ENCODE results near the gene PTPRU.

PTPRU gene

GRCh38 chr1:29343476-29343875 is 107.2 kb downstream of the PTPRU start:
- no peak for DNase-seq

GRCh38 chr1:29343908-29344307 is 107.6 kb downstream of the PTPRU start:
- no peak for DNase-seq

- no peak for DNase-seq
Observed at GRCh38 chr1:29344336-29344735, 108.0 kb downstream of the PTPRU start.

DNA sequence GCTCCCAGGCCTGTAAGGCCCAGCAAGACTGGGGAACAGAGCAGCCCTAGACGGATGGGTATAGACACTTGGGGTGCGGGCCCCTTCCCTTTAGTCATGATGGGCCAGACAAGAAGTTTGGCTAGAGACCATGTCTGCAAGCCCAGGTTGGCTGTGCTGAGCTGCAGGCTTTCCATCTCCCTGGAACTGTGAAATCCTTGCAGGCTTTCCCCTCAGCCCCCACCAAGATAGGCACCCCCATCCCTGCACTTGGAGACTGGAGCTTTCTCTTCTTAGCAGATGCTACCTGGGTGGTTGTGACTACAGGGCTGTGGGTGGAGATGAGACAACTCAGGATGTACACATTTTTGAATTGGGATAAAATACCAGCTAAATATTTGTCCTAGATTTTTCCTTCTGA is 110.3 kb downstream of the PTPRU start:
- no peak for DNase-seq

- DNase-seq: no peak
Observed at GRCh38 chr1:29349871-29350491, 113.7 kb downstream of the PTPRU start.

DNA sequence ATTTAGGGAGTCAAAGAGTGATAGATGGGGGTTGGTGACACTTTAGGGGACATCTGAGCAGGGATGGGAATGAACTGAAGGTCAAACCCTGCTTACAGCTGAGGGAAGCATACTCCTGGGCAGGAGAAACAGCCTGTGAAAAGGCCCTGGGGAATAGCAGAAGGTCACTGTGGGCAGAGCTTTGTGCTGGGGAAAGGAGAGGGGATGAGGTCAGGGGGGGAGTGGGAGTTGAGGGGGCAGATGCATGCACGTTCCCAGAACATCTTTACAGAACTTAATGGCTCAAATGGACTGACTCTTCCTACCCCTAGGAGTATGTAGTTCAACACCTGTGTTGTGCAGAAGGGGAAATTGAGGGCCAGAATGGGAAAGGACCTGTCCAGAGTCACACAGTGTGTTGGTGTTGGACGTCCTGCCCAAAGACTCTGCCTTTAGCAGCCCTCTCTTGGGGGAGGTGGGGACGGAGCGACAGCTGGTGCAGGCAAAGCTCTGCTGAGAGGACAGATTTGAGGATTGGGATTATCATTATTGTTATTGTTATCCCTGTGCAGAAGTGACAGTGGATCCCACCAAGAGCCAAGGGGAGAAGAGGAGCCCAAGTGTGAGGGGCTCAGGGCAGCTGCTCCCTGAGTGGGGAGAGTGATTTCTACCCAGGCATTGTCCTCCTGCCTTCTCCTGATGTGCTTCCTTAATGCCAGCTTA is 116.5 kb downstream of the PTPRU start:
- DNase-seq: no peak

DNA sequence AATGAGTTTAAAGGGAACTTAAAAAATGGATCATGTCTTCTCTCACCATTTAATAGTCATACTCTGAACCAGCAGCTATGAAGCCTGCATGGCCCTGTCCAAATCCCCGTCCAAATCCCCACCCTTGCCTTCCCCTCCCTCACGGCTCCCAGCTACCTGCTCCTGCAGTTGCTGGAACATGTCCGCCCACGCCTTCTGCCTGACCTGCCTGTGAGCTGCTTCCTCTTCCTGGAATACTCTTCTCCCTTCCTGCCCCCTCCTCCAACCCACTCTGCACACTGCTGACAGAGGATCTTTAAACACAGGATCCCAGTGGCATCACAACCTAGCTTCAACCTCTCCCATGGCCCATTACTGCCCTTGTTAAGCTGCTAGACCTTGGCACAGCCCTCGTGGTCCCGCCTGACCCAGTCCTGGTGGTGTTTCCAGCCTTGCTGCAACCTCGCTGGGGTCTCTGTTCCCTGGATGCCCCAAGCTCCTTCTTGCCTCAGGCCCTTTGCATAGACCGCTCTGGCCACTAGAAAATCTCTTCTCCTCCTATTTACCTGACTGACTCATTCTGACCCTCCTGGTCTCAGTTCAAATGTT is 118.3 kb downstream of the PTPRU start:
- no peak for DNase-seq

DNA sequence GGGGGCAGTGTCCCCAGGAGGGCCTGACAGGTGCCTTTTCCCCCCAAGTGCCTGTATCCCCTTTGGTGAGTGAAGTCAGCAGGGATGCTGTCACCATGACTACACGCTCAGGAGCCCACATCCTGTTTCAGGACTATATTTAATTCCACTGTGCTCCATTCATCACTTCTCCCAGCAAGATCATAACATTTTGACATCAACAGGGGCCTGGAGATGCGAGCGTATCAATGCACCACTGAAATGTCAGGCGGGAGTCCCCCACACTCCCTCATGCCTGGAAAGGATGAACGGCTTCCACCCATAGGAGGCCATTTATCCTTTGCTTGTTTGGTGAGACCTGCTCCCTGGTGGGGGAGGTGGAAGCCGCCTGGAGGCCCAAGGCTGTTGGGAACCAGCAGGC is 119.1 kb downstream of the PTPRU start:
- DNase-seq: no peak

DNA sequence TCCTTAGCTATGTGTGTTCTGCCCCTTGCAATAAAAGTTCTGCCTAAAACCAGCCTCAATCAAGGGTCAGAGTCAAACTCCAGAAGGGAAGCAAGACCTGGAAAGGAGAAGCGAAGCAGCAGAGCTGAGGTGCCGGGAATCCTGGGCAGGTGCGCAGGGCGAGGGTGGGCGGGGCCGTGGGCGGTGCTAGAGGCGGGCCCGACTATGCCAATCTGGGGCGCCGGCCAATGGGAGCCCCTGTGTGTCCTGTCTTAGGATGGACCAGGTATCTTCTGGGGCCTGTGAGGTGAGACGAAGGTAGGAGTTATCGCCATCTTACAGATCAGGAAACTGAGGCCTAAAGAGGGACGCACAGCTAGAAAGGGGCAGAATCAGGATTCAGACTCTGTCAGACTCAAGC is 120.3 kb downstream of the PTPRU start:
- no peak for DNase-seq

DNA sequence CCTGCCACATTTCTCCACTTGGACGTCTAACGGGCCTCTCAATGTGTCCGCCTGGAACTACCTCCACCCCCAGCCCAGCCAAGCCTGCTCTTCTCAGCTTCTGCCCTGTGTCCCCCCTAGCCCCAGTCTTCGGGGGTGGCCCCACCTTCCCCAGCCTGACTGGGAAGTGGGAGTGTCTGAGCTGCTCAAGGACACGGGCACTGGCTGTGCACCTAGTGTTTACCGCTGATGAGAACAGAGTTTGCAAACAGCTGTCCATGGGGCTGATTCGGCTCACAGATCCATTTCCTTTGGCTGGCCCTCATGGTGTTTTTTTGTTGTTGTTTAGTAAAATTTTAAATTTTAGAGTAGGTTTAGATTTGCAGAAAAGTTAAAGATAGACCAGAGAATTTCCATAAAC is 121.1 kb downstream of the PTPRU start:
- no peak for DNase-seq

DNA sequence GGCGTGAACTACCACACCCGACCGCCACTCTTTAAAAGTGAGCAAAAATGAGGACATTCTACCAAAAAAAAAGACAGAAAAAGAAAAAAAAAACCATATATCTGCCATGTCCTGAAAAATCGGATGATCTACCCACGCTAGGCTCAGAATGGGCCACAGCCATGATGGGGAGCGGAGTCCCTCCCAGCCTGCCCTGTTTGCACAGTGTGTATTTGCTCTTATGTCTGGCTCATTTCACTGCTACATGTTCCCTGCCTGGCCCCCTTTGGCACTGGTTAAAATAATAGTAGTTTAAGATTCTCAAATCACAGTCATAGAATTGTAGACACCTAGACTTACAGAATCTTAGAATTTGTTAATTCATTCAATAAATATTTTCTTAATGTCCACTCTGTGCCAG is 121.9 kb downstream of the PTPRU start:
- DNase-seq: no peak

- DNase-seq: no peak
Observed at GRCh38 chr1:29360768-29361167, 124.4 kb downstream of the PTPRU start.

DNA sequence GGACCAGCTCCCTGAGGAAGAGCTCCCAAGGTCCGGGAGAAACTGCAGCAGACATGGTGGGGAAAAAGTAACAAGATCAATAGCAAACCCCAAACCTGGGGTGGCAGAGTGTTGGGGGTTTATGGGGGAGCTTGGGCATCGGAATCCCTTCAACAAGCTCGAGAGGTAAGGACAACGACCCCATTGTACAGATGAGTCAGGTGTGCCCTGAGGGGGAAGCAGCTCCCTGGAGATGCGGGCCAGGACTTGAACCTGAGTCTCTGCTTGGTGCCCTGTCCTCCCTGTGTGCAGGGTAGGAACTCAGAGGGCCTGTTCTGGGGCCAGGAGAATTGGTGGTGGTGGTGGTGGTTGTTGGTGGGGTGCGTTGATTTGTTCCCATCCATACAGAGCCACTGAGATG is 125.4 kb downstream of the PTPRU start:
- no peak for DNase-seq

DNA sequence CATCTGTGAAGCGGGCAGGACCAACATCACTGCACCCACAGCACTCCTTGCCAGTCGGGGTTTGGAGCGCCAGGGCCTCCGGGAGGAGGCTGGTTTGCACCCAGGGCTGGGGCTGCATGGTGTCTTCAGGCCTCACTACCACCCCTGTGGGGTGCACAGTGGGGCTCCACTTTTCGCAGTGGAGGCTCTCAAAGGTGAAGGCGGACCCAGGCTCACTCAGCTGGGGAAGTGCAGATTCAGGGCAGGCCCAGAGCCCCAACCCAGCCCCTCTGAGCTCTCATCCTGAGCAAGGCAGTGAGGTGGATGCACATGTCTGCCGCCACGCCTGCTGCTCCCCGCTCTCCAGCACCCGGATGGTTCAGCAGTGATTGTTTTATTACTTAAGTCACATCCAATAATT is 125.8 kb downstream of the PTPRU start:
- no peak for DNase-seq

GRCh38 chr1:29362764-29363163 is 126.4 kb downstream of the PTPRU start:
- no peak for DNase-seq

GRCh38 chr1:29363536-29363935 is 127.2 kb downstream of the PTPRU start:
- no peak for DNase-seq

DNA sequence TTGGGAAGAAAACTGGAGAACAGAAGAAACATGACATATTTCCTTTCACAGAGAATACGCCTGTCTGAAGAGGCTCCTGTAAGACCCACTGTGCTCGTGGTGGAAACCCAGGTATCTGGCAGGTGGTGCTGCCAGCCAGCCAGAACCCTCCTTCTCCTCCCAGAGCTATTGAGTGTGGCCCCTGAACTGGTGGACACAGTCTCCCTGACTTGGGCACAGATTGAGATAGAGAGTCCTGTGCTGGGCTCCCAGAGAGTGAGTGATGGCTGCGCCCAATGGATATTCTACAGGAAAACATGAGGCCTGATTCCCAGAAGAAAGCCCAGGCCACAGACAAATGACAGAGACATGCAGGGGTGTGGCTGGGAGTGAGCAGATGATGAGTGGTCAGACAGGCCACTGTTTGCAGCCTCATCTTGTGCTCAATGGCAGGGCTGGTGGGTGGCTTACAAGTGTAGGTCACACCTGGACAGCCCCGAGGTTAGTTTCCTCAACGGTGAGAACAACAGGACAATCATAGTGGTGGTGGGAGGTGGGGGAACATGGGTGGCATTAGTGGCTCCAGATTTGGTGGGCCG is 127.9 kb downstream of the PTPRU start:
- DNase-seq: no peak

GRCh38 chr1:29365906-29366670 is 129.8 kb downstream of the PTPRU start:
- DNase-seq: no peak

DNA sequence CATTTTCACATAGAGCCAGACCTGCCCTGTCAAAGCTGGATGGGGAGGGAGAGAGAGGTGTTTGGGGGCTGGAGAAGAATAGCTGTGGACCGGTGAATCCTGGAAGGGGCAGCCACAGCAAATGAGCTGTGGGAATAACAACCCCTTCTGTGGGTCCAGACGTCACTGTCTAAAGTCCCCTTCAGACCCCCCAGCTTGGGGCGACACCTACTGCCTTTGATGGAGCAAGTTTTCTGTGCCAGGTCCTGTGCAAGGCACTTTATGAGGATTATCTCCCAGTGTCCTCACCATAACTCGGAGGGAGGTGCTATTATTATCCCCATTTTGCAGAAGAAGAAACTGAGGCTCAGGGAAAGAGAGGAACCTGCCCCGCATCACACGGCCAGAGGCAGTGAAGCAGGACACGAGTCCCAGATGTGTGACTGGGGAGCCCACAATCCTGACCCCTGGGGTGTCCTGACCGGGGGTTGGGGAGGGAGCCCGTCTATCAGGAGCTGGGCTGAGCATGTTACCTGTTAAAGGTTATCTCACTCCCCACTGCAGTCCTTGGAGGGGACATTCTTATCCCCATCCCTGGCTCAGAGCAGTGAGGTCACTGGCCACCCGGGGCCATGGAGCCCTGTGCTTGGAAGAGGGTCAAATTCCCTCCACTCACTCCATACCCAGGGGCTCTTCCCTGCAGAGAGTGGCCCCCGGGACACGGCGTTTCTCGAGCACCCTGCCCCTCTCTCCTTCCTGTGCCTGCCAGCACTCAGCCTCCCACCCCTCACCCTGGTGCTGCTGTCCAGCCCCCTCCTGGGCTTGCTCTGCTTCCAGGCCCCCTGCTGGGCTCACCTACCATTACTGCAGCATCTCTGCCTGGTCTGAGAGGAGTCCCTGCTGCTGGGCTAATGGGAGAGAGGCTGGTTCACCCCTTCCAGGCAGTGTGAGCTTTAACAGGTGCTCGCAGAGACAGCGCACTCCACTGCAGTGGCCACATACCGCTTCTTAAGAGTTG is 132.9 kb downstream of the PTPRU start:
- no peak for DNase-seq

- DNase-seq: no peak
Observed at GRCh38 chr1:29370067-29370466, 133.7 kb downstream of the PTPRU start.

DNA sequence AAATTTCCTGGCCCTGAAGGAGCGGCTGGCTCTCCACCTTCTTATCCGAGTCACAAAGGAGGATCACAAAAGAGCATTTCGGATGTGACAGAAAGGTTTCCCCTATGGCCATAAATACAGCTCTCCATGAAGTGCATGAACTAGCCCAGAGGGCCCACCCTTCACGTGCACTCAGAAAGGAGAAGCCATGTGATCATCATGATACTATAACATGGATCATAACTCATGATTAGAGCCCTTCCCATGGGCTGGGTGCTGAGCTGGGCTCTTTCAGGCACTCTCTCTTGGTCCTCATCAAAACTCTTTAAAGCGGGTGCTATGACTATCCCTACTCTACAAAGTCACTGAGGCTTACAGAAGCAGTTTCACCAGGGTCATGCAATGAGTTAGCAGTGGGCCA is 135.0 kb downstream of the PTPRU start:
- DNase-seq: no peak

DNA sequence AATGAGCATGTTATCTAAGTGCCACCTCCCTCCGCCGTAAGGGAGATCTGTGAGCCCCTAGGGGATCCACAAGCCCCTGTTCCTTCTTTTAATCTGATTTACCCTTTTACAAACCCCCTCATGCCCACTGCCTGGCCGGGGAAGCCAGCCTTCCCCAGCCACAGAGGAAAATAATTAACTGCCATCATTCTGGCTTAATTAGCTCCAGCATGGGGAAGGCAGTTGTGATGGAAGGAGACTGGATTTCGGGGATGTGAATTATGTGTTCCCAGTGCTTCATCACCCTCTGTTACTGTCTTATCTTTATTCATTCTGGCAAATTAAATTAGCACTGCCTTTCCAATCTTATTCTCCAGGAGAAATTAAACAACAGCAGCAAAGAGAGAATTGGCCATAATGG is 135.8 kb downstream of the PTPRU start:
- no peak for DNase-seq
